ENCODE measurements around the gene PALLD.
"Not testable (repeated sequence)": the region's sequence is repeated elsewhere in the genome, so short reads cannot be mapped to it uniquely, and the experiment has no call there.

PALLD gene

GRCh38 chr4:168805341-168805740, 308.5 kb downstream of the PALLD start:
- DNase-seq, result no peak

GRCh38 chr4:168806247-168806646, 309.4 kb downstream of the PALLD start:
- DNase-seq, result not testable (repeated sequence)

GRCh38 chr4:168811207-168811606, 314.4 kb downstream of the PALLD start:
- no peak for DNase-seq

GRCh38 chr4:168811786-168812651, 315.2 kb downstream of the PALLD start:
- DNase-seq, result no peak

GRCh38 chr4:168812806-168813205, 316.0 kb downstream of the PALLD start:
- no peak for DNase-seq

- no peak for DNase-seq
Observed at GRCh38 chr4:168813890-168814289, 317.0 kb downstream of the PALLD start.

GRCh38 chr4:168815379-168816345, 318.8 kb downstream of the PALLD start:
- no peak for DNase-seq

- DNase-seq, result no peak
Observed at GRCh38 chr4:168817370-168817769, 320.5 kb downstream of the PALLD start.

GRCh38 chr4:168822481-168822880, 325.6 kb downstream of the PALLD start:
- DNase-seq, result no peak

GRCh38 chr4:168825975-168826374, 329.1 kb downstream of the PALLD start:
- DNase-seq, result no peak

- DNase-seq, result no peak
Observed at GRCh38 chr4:168826620-168827019, 329.8 kb downstream of the PALLD start.

- DNase-seq, result no peak
Observed at GRCh38 chr4:168830777-168831512, 334.1 kb downstream of the PALLD start.

GRCh38 chr4:168831585-168831918, 334.7 kb downstream of the PALLD start:
- no peak for DNase-seq

GRCh38 chr4:168831919-168832762, 335.3 kb downstream of the PALLD start:
- DNase-seq, result peak; percentile 64

- no peak for DNase-seq
Observed at GRCh38 chr4:168832763-168833575, 336.1 kb downstream of the PALLD start.

- DNase-seq, result no peak
Observed at GRCh38 chr4:168833881-168834280, 337.0 kb downstream of the PALLD start.

- no peak for DNase-seq
Observed at GRCh38 chr4:168835880-168836454, 339.1 kb downstream of the PALLD start.

- DNase-seq, result no peak
Observed at GRCh38 chr4:168836490-168836889, 339.6 kb downstream of the PALLD start.

- no peak for DNase-seq
Observed at GRCh38 chr4:168837922-168838321, 341.1 kb downstream of the PALLD start.

- no peak for DNase-seq
Observed at GRCh38 chr4:168839758-168840391, 343.0 kb downstream of the PALLD start.
